Measurements from ENCODE around the gene GEMIN4.

GRCh38 chr17:742147-742793 is 9.8 kb downstream of the GEMIN4 start:
- TF ChIP-seq EZH2 (IDR thresholded peaks at IDR 0.05; ENCODE audit: low read depth): no peak
- no peak for TF ChIP-seq CTCF (conservative IDR thresholded peaks at IDR 0.05)
